ENCODE results near the gene MON1B.
"Not testable (repeated sequence)": the region's sequence is repeated elsewhere in the genome, so short reads cannot be mapped to it uniquely, and the experiment has no call there.

The MON1B gene

GRCh38 chr16:77190478-77191258 lies at the start of gene MON1B:
TSS of gene MON1B (plus strand) at chr16:77191190. CDS start at chr16:77191486, 296 bp downstream.
- DNase-seq (ENCODE audit: low read depth in 2 of 2) = peak; percentile 80 to 85

DNA sequence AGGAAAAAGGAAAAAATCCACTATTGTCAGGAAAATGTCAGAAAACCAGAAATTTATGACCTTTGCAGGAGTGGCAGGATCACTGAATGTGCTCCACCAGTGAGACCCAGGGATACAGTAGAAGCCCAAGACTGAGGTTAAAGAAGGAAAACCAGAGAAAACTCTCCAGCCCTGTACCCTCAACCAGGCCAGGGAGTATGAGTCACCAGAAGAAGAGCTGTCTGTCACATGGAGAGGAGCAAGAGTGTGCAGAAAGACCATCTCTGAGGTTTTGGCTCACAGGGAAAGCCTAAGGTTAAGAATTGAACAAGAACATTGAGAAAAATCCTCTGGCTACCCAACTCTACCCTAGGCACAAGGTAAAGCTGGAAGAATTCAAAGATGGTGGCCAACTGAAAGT lies 47.6 kb upstream of the MON1B start:
- DNase-seq (ENCODE audit: low read depth in 2 of 2) = no peak

DNA sequence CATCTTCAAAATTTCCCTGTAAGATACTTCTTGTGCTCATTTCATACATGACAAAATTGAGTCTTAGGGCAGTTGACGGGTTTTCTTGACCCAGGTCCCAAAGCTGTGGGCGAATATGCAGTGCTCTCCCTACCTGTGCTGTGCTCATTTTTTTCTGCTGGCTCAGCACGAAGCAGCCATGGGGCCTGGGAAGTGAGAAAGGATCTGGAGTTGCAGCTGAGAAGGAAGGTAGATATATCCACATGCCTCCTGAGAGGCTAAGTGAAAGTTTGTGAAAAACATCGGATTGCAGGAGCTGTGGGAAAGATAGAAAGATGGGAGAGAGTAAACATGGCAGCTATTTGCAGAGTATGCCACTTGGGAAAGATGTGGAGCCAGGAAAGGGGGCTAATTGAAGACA lies 42.9 kb upstream of the MON1B start:
- DNase-seq (ENCODE audit: low read depth in 2 of 2) = no peak

GRCh38 chr16:77157346-77158058 lies 33.5 kb upstream of the MON1B start:
- no peak for DNase-seq (ENCODE audit: low read depth in 2 of 2)

GRCh38 chr16:77158293-77158692 lies 32.7 kb upstream of the MON1B start:
- DNase-seq (ENCODE audit: low read depth in 2 of 2) = no peak

DNA sequence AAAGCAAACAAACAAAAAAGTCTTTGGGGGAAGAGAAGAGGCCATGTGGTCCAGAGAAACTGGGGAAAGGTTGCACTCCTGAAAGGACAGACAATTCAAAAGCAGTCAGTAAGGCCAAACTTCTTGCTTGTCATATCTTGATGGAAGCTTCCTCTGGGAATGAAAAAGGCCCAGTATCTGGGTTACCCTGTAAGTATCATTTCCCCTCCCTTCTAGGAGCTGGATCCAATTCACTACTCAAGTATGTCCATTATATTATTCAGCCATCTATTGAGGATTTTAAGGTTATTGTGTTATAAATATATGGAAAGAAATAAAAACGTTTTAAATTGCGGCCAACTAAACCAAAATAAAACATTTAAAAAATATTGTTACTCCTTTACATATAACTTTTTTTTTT lies 26.0 kb upstream of the MON1B start:
- DNase-seq (ENCODE audit: low read depth in 2 of 2) = no peak

DNA sequence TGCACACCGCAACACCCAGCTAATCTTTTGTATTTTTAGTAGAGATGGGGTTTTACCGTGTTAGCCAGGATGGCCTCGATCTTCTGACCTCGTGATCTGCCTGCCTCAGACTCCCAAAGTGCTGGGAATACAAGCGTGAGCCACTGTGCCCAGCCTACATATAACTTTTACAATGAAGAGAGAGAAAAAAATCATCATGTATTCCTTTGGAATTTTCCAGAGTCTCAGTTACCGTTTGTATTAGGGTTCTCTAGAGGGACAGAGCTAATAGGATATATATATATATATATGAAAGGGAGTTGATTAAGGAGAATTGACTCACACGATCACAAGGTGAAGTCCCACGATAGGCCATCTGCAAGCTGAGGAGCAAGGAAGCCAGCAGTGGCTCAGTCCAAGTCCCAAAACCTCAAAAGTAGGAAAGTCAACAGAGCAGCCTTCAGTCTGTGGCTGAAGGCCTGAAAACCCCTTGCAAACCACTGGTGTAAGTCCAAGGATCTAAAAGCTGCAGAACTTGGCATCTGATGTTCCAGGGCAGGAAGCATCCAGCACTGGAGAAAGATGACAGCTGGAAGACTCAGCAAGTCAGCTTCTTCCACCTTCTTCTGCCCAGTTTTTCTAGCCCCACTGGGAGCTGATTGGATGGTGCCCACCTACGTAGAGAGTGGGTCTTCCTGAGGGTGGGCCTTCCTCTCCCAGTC lies 25.3 kb upstream of the MON1B start:
- not testable (repeated sequence) for DNase-seq (ENCODE audit: low read depth in 2 of 2)

- no peak for DNase-seq (ENCODE audit: low read depth in 2 of 2)
These were observed 24.3 kb upstream of the MON1B start for GRCh38 chr16:77166726-77167125.

DNA sequence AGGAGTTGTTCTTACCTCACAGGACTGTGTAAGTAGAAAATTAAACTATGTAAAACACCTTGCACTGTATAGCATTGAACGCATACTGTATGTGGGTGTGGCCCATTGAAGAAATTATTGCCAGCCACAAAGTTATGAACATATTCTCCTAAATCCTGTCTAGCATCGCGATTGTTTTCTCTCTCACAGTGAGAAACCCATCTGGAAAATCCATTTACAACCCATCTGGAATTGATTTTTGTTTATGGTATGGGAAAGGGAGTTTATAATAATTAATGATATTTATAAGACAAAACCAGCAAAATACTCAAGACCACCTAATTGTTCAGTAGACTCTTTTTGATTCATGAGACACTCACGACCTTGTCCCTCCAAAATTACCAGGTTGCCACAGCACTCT lies 22.1 kb upstream of the MON1B start:
- no peak for DNase-seq (ENCODE audit: low read depth in 2 of 2)

GRCh38 chr16:77169650-77170236 lies 21.2 kb upstream of the MON1B start:
- DNase-seq (ENCODE audit: low read depth in 2 of 2) = no peak

DNA sequence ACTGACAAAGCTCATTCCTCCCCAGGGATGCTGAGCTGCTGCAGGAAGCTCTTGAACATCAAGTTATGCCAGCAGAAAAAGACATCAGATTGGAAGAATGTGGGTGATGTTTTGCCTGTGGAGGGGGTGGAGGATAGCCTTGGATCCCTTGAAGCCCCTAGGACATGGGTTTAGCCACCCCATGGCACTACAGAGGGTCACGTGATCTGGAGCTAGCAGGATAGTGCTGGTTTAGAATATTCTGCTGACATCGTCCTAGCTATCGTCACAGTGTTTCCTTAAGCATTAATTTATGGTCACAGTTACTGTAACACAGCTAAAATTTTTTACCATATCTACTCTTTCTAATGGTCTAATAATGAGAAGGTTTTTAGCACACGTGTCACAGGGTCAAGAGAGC lies 20.2 kb upstream of the MON1B start:
- no peak for DNase-seq (ENCODE audit: low read depth in 2 of 2)

GRCh38 chr16:77171745-77172635 lies 19.0 kb upstream of the MON1B start:
- DNase-seq (ENCODE audit: low read depth in 2 of 2) = no peak

DNA sequence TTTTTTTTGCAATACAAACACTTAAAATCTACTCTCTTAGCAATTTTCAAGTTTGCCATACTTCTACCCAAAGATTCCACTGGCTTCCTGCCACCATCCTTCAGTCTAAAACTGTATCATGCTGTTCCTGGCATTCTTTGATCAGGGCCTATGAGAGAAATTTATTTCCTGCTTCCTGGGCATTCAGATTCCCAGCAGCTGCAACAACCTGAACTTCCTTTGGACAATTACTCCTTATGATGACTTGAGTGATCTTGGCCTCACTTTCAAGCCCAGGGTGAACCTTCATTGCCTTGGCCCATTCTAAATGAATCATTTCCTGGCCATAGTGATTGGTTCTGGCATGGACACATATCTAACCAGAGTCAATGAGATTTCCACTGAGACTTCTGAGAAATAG lies 18.0 kb upstream of the MON1B start:
- no peak for DNase-seq (ENCODE audit: low read depth in 2 of 2)

- no peak for DNase-seq (ENCODE audit: low read depth in 2 of 2)
These were observed 7.9 kb upstream of the MON1B start for GRCh38 chr16:77183137-77183536.

GRCh38 chr16:77186298-77186697 lies 4.7 kb upstream of the MON1B start:
- DNase-seq (ENCODE audit: low read depth in 2 of 2) = not testable (repeated sequence)

GRCh38 chr16:77190190-77190477 lies 856 bp upstream of the MON1B start:
- DNase-seq (ENCODE audit: low read depth in 2 of 2) = no peak

DNA sequence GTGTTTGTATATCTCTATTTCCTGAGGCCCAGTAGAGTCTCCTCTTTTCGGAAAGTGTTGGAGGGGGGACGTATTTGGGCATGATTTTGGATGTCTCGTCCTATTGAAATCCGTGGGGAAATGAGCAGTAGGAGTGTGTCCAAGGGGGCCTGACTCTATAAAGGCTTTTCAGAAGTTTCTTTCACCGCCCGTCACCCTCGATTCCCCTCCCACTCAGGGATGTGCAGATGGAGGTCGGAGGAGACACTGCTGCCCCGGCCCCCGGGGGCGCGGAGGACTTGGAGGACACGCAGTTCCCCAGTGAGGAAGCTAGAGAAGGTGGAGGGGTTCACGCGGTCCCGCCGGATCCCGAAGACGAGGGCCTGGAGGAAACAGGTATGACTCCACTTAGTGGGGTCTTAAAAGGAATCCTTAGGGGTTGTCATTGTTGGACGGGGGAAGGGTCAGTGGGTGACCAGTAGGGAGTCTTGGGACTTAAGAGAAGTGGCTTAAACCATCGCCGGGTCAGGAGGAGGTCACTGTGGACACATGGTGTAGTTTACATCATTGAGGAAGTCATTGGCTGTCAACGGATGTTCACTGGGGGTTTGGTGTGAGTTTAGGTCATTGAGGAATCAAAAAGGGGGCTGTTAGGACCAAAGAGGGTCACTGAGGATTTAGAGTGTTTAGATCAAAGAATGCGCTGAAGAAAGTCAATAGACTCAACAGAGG lies 424 bp downstream of the MON1B start:
- peak in 1 of 2 donors; percentile 16 for DNase-seq (ENCODE audit: low read depth in 2 of 2)

DNA sequence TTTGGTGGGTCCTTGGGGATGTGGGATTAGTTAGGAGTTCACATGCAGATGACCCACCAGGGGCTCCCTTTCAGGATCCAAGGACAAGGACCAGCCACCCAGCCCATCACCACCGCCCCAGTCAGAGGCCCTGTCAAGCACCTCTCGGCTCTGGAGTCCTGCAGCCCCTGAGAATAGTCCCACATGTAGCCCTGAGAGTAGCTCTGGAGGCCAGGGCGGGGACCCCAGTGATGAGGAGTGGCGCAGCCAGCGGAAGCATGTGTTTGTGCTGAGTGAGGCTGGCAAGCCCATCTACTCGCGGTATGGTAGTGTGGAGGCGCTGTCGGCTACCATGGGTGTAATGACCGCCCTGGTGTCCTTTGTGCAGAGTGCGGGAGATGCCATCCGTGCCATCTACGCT lies 2.4 kb downstream of the MON1B start:
- DNase-seq (ENCODE audit: low read depth in 2 of 2) = no peak

GRCh38 chr16:77194295-77195231 lies 3.6 kb downstream of the MON1B start:
- no peak for DNase-seq (ENCODE audit: low read depth in 2 of 2)

- DNase-seq (ENCODE audit: low read depth in 2 of 2) = no peak
These were observed 4.4 kb downstream of the MON1B start for GRCh38 chr16:77195411-77195810.

Data from stimulated activated CD4-positive, alpha-beta T cell treated with anti-CD3 and anti-CD28 coated beads, Interleukin-1b, Interleukin-23, amount 100 ng/mL, for 4 hours (primary cell).